HT1080 (cell line): Measurements from ENCODE around the gene SLC12A7. TPM values are rescaled to one million over a fixed set of nuclear protein-coding genes. Genes with fewer than 3 reads are reported as not detected.
"Not testable (repeated sequence)": the region's sequence is repeated elsewhere in the genome, so short reads cannot be mapped to it uniquely, and the experiment has no call there.

Experiments
- DNase-seq: peaks from one replicate; pipeline ENCODE4 v3.0.0-alpha.2; 2015; ENCODE audit warnings: low read depth
- total RNA-seq: library from RNA; depleted of rRNA; stranded (reverse); fragments of >200 nt; shearing (Covaris generic); gene quantifications from 2 replicates; pipeline ENCODE4 v1.2.3, GENCODE V29; 2014

Gene SLC12A7
- total RNA-seq, 1 experiment from 2014 or later = 2.4 TPM

- peak; percentile 41 for DNase-seq
These were observed 100.6 kb downstream of the SLC12A7 start for GRCh38 chr5:1011226-1011631.

- DNase-seq = no peak
These were observed 101.2 kb downstream of the SLC12A7 start for GRCh38 chr5:1010641-1011046.

GRCh38 chr5:1010181-1010510, 101.7 kb downstream of the SLC12A7 start:
- no peak for DNase-seq

GRCh38 chr5:1009359-1010180, 102.3 kb downstream of the SLC12A7 start:
- DNase-seq = no peak

GRCh38 chr5:1008451-1009358, 103.2 kb downstream of the SLC12A7 start, which contains the start of gene NKD2:
TSS of gene NKD2 (plus strand) at chr5:1008802. CDS start at chr5:1009058, 256 bp downstream.
- no peak for DNase-seq

- no peak for DNase-seq
These were observed 104.0 kb downstream of the SLC12A7 start for GRCh38 chr5:1007681-1008450.

GRCh38 chr5:1007221-1007680, 104.6 kb downstream of the SLC12A7 start:
- no peak for DNase-seq

GRCh38 chr5:1006656-1007071, 105.2 kb downstream of the SLC12A7 start:
- DNase-seq = no peak

- no peak for DNase-seq
These were observed 105.8 kb downstream of the SLC12A7 start for GRCh38 chr5:1005904-1006655.

GRCh38 chr5:1005249-1005851, 106.5 kb downstream of the SLC12A7 start:
- no peak for DNase-seq

GRCh38 chr5:1004461-1005248, 107.2 kb downstream of the SLC12A7 start:
- DNase-seq = no peak

GRCh38 chr5:1003296-1003937, 108.4 kb downstream of the SLC12A7 start:
- DNase-seq = no peak

- no peak for DNase-seq
These were observed 109.0 kb downstream of the SLC12A7 start for GRCh38 chr5:1002836-1003235.

GRCh38 chr5:1002271-1002546, 109.7 kb downstream of the SLC12A7 start:
- no peak for DNase-seq

- no peak for DNase-seq
These were observed 110.2 kb downstream of the SLC12A7 start for GRCh38 chr5:1001406-1002270.

- not testable (repeated sequence) for DNase-seq
These were observed 111.0 kb downstream of the SLC12A7 start for GRCh38 chr5:1000831-1001230.
